ENCODE data around the gene LRIF1. TPM values are rescaled to one million over a fixed set of nuclear protein-coding genes. Genes with fewer than 3 reads are reported as not detected.

LRIF1 gene
- total and polyA plus RNA-seq, 10 of the 15 experiments (the other 5 are each of a cell fraction or from before 2014, with no cell fraction given): 9.7 to 20.3 (median 15.8) TPM

- H3K4me1 ChIP-seq (ENCODE audit: control insufficient read depth, insufficient read depth, low read length): peaks cover 19% of the 10 kb centered on the region
- FAIRE-seq: no peak
- no peak overlapping the region for H2AFZ ChIP-seq (ENCODE audit: control insufficient read depth, low read depth, low read length)
- in situ Hi-C loops (cut with MboI) (no loop called here), intact Hi-C loops (cut with micrococcal nuclease; ENCODE audit: unreplicated experiment) (no loop called here)
- WGBS (ENCODE audit: insufficient coverage, insufficient replicate concordance, low lambda C conversion rate, missing lambda C conversion rate): 77% methylated on average over 3 of the region's 3 CpGs
- DNase-seq (ENCODE audit: low read depth, low spot score): no peak
- POLR2A ChIA-PET: interaction anchor here (1.0 to 1.1 kb wide), 2 partner anchors 8 to 45 kb away, joined by 3 to 7 read pairs; no protein-coding TSS in a partner anchor
- CTCF ChIA-PET: interaction anchor here (0.9 to 1.5 kb wide), 2 partner anchors 11 to 37 kb away, joined by 3 read pairs; no protein-coding TSS in a partner anchor
- TF ChIP-seq, protein P1, sequence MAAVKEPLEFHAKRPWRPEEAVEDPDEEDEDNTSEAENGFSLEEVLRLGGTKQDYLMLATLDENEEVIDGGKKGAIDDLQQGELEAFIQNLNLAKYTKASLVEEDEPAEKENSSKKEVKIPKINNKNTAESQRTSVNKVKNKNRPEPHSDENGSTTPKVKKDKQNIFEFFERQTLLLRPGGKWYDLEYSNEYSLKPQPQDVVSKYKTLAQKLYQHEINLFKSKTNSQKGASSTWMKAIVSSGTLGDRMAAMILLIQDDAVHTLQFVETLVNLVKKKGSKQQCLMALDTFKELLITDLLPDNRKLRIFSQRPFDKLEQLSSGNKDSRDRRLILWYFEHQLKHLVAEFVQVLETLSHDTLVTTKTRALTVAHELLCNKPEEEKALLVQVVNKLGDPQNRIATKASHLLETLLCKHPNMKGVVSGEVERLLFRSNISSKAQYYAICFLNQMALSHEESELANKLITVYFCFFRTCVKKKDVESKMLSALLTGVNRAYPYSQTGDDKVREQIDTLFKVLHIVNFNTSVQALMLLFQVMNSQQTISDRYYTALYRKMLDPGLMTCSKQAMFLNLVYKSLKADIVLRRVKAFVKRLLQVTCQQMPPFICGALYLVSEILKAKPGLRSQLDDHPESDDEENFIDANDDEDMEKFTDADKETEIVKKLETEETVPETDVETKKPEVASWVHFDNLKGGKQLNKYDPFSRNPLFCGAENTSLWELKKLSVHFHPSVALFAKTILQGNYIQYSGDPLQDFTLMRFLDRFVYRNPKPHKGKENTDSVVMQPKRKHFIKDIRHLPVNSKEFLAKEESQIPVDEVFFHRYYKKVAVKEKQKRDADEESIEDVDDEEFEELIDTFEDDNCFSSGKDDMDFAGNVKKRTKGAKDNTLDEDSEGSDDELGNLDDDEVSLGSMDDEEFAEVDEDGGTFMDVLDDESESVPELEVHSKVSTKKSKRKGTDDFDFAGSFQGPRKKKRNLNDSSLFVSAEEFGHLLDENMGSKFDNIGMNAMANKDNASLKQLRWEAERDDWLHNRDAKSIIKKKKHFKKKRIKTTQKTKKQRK (IDR thresholded peaks at IDR 0.05; ENCODE audit: low read depth, low read length): no peak
- TF ChIP-seq RUNX3 (IDR thresholded peaks at IDR 0.05; ENCODE audit: low read length): peak; percentile 38
- peak; percentile 20 to 64; a peak in 1 of 4 replicates for TF ChIP-seq SRF (IDR thresholded peaks at IDR 0.05; ENCODE audit: low read depth in 2 of 2, low read length in 2 of 2)
- 0 out of 2 replicates have a peak, but pooled peaks have one; percentile 25 for TF ChIP-seq POLR2A (IDR thresholded peaks at IDR 0.05; ENCODE audit: low read depth, low read length)
- no peak overlapping the region for H3K4me3 ChIP-seq
- peaks cover 20% of the 10 kb centered on the region for H3K79me2 ChIP-seq (ENCODE audit: control insufficient read depth, insufficient read depth, low read length)
- SMC1A ChIA-PET (ENCODE audit: uncharacterized antibody, unreplicated experiment): interaction anchor here (1.0 to 1.8 kb wide), 2 partner anchors 8 to 14 kb away, joined by 3 to 5 read pairs; no protein-coding TSS in a partner anchor
- H3K27ac ChIP-seq (ENCODE audit: control insufficient read depth, insufficient read depth): no peak overlapping the region
- ATAC-seq: peak; percentile 14; the same call in 1 of the 3 replicates
- RAD21 ChIA-PET (ENCODE audit: unreplicated experiment): no interaction called here
- H3K27me3 ChIP-seq (replicated peaks in 1 of 2; ENCODE audit: control insufficient read depth in 2 of 2, insufficient read depth in 2 of 2, low read length in 1 of 2): no peaks in the 10 kb centered on the region
- no peaks in the 10 kb centered on the region for H3K9me3 ChIP-seq (replicated peaks; ENCODE audit: control insufficient read depth, insufficient read depth, low read length)
- H3K4me2 ChIP-seq (ENCODE audit: control insufficient read depth, insufficient read depth): no peak overlapping the region
- H3K9ac ChIP-seq (ENCODE audit: control insufficient read depth, insufficient read depth, low read length): no peak overlapping the region
- BruUV-seq (replicated peaks): no TSS peak
- H3K36me3 ChIP-seq (ENCODE audit: control insufficient read depth in 2 of 2, insufficient read depth in 2 of 2, low read length in 1 of 2): peaks cover 18 to 46% of the 10 kb centered on the region in 2 experiments
- peaks cover 10% of the 10 kb centered on the region for H4K20me1 ChIP-seq (ENCODE audit: control insufficient read depth, insufficient read depth)
Measured at GRCh38 chr1:110898734-110899457, 64.8 kb downstream of the LRIF1 start.

Measured in GM12878 (cell line).